Body of pancreas (tissue), 4 donors: ENCODE measurements around the gene HEXD. TPM values are rescaled to one million over a fixed set of nuclear protein-coding genes. Genes with fewer than 3 reads are reported as not detected.
"Not testable (repeated sequence)": the region's sequence is repeated elsewhere in the genome, so short reads cannot be mapped to it uniquely, and the experiment has no call there.

Experiments
- ATAC-seq: fragments of 150-250 bp; one replicate; pipeline ENCODE4 v1.9.1; 2016
- DNase-seq, 4 donors: peaks; one replicate each; pipeline ENCODE4 v3.0.0-alpha.2; 2019
- H3K27ac ChIP-seq, 4 donors: fragments of 200-600 bp; sonication (generic); 1 replicate in 3 of 4; 2 replicates in 1 of 4; pipeline versions ENCODE4 v1.5.1 to v1.6.1; 2016 to 2019; ENCODE audit warnings: mild to moderate bottlenecking in 1 of 4, mixed read lengths in 1 of 4, moderate library complexity in 1 of 4
- H3K27me3 ChIP-seq, 2 donors: fragments of 200-600 bp; sonication (generic); one replicate each; pipeline ENCODE4 v1.6.0; 2016; ENCODE audit warnings: mild to moderate bottlenecking in 1 of 2
- H3K36me3 ChIP-seq, 2 donors: fragments of 200-600 bp; sonication (generic); replicated peaks in 1 of 2; 2 replicates each; pipeline ENCODE4 v1.5.1; 2016; ENCODE audit warnings: low read depth in 2 of 2; ENCODE audit not compliant: insufficient read depth in 1 of 2
- H3K4me1 ChIP-seq: fragments of 200-600 bp; sonication (generic); one replicate; pipeline ENCODE4 v1.6.0; 2016
- H3K4me3 ChIP-seq, 2 donors: fragments of 200-600 bp; sonication (generic); 1 replicate in 1 of 2; 2 replicates in 1 of 2; pipeline ENCODE4 v1.5.1; 2016 to 2019
- H3K9me3 ChIP-seq, 3 donors: fragments of 200-600 bp; sonication (generic); 1 replicate in 2 of 3; 2 replicates in 1 of 3; pipeline ENCODE4 v1.5.1; 2016
- POLR2A ChIP-seq, 3 donors: fragments of 450-650 bp; IDR thresholded peaks; one replicate each; pipeline ENCODE4 v1.6.1; 2016; ENCODE audit warnings: antibody characterized with exemption in 3 of 3, mild to moderate bottlenecking in 2 of 3
- WGBS, 2 donors: methylation state at CpG; one replicate each; pipeline ENCODE4 v1.1.5; 2017; 5-methylcytosine and 5-hydroxymethylcytosine counted together
- intact Hi-C: fragments of 100-400 bp; cut with DNase I; formaldehyde crosslinking; loops from one replicate; pipeline ENCODE4 v1.15.1; 2023
- total RNA-seq, 2 donors: library from RNA; depleted of rRNA; stranded (reverse); fragments of >200 nt; gene quantifications; one replicate each; pipeline ENCODE4 v1.1.0, GENCODE V29; 2016
- TF ChIP-seq, protein P1 (sequence below), 7 experiments: fragments of 450-650 bp in 4 of 7; fragments of 200-600 bp in 3 of 7; sonication (generic) in 3 of 7; IDR thresholded peaks; one replicate each; pipeline ENCODE4 v1.5.1; 2016 to 2019; ENCODE audit warnings: antibody characterized with exemption in 7 of 7

The HEXD gene
- total RNA-seq, 2 donors from 2014 or later, result 54.7 to 188 TPM

DNA sequence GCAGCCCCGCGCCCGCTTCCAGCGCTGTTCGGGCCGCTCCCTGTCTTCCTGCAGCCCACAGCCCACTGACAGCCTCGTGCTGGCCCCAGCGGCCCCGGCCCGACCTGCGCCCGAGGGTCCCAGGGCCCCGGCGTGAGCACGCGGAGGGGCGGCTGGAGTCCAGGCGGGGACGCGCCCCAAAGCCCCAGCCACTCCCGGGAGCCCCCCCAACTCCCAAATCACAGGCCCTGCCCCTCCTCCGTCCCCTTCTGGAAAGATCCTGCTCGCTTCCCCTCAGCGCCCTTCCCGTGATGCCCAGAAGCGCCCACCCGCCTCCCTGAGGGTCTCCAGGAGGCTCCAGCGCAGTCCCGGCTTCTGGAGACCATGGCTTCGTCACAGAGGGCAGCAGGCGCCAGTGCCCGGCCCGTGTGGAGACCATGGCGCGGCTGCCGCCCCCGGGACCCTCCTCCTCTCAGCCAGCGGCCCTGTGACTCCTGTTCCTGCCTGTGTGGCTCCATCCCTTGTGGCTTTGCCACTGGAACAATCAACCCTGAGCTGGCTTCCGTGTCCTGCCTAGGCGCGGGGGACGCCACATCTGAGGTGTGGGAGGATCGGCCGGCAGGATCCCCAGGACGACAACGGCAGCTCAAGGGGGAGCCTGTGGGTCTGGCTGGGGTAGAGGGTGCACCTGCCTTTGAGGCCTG is 42.6 kb upstream of the HEXD start:
- intact Hi-C loops, result no loop called here
- no peak overlapping the region for H3K27ac ChIP-seq
- DNase-seq (no peak), ATAC-seq (no peak)
- H3K4me3 ChIP-seq, result no peak overlapping the region
- H3K36me3 ChIP-seq, result no peaks in the 10 kb centered on the region
- TF ChIP-seq, protein P1, sequence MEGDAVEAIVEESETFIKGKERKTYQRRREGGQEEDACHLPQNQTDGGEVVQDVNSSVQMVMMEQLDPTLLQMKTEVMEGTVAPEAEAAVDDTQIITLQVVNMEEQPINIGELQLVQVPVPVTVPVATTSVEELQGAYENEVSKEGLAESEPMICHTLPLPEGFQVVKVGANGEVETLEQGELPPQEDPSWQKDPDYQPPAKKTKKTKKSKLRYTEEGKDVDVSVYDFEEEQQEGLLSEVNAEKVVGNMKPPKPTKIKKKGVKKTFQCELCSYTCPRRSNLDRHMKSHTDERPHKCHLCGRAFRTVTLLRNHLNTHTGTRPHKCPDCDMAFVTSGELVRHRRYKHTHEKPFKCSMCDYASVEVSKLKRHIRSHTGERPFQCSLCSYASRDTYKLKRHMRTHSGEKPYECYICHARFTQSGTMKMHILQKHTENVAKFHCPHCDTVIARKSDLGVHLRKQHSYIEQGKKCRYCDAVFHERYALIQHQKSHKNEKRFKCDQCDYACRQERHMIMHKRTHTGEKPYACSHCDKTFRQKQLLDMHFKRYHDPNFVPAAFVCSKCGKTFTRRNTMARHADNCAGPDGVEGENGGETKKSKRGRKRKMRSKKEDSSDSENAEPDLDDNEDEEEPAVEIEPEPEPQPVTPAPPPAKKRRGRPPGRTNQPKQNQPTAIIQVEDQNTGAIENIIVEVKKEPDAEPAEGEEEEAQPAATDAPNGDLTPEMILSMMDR (IDR thresholded peaks at IDR 0.05), result no peak
- no peak for TF ChIP-seq POLR2A (IDR thresholded peaks at IDR 0.05)
- H3K4me1 ChIP-seq, result peaks cover 26% of the 10 kb centered on the region
- H3K27me3 ChIP-seq, result peaks cover 12 to 20% of the 10 kb centered on the region in 2 donors
- WGBS, 2 donors, result 68 to 70% methylated on average over 31 to 38 of the region's 46 CpGs
- no peaks in the 10 kb centered on the region for H3K9me3 ChIP-seq

DNA sequence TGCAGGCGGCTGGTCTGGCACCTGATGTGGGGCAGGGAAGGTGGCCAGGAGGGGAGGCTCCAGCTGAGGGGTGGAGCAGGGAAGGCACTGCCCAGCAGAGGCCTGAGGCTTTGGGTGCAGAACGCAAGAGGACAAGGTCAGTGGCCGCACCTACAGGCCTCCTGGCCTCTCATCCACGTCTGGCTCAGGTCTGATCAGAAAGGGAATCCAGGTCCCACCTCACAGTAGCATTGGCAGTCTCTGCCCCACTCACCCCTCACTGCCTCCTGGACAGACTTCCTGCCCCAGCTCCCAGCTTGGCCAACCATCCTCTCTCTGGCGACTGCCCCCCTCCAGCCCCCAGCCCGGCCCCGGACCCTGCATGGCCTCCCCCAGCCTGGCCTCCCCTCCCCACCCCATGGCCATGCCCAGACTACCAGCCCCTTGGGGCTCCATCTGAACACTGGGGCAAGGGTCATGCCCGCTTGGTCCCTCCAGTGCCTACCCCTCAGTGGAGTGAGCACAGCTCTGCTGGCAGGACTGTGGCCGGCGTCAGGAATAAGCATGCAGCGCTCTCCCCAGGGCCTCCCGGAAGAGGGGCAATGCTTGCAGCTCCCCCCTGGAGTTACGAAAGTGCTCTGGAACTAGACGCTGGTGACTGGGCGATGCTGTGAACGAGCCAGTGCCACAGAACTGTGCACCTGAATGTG is 42.0 kb upstream of the HEXD start:
- DNase-seq (no peak), ATAC-seq (no peak)
- Histone ChIP-seq H3K4me1 (peaks cover 19% of the 10 kb centered on the region), H3K9me3 (no peaks in the 10 kb centered on the region), H3K27me3 (peaks cover 6 to 13% of the 10 kb centered on the region in 2 donors), H3K36me3 (no peaks in the 10 kb centered on the region), H3K27ac (no peak overlapping the region), H3K4me3 (no peak overlapping the region)
- no peak for TF ChIP-seq POLR2A (IDR thresholded peaks at IDR 0.05)
- TF ChIP-seq, protein P1 (IDR thresholded peaks at IDR 0.05), result no peak
- 74 to 75% methylated on average over 2 to 16 of the region's 16 CpGs for WGBS, 2 donors
- intact Hi-C loops, result no loop called here

DNA sequence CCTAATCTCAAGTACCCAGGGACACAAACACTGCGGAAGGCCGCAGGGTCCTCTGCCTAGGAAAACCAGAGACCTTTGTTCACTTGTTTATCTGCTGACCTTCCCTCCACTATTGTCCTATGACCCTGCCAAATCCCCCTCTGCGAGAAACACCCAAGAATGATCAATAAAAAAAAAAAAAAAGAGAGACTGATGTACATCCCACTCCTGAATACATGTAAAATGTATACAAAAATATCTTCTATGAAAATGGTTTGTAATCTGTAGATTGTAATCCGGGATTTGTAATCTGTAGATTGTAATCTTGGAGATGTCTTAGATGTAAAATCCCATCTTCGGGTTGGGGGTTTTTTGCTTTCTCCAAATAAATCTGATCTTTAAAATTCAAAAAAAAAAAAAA is 40.9 kb upstream of the HEXD start:
- DNase-seq, intact Hi-C loops, H3K27me3 ChIP-seq, H3K4me1 ChIP-seq, H3K36me3 ChIP-seq, H3K27ac ChIP-seq, H3K4me3 ChIP-seq, H3K9me3 ChIP-seq, ATAC-seq: not testable (repeated sequence)
- WGBS, 2 donors, result 37 to 61% methylated on average over 4 to 5 of the region's 5 CpGs

DNA sequence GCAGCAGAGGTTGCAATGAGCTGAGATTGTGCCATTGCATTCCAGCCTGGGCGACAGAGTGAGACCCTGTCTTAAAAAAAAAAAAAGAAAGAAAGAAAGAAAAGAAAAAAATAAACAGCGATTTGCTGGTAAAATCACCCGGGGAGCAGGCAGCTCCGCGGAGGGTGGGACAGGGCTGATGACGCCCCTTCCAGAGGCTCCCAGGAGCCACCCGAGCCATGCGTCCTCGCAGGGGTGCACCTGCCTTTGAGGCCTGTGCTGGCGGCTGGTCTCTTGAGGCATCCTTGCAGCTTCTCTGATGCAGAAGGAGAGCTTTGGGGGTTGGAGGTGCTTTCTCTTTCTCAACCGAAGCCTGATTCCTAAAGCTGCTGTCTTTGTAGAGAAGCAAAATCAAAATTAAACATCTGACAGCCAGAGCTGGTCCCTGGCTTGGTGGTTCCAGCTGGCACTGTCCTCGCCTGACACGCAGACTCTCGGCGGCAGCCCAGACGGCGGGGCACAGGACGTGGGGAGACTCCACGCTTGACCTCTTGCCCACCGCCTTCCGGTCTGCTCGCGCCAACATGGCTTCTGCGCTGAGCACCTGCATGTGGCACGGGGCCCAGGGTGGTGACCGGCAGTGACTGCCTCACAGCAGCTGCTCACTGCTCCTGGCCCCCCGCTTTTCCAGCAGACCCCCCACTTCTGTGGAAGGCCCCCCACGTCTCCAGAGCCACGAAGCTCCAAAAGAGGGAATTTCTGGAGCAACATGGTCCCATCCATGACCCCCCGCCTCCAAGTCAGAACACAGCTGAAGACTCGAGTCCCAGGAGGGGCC is 40.0 kb upstream of the HEXD start:
- no peak for TF ChIP-seq POLR2A (IDR thresholded peaks at IDR 0.05)
- TF ChIP-seq, protein P1 (IDR thresholded peaks at IDR 0.05), result no peak
- Histone ChIP-seq H3K4me1 (no peaks in the 10 kb centered on the region), H3K4me3 (no peak overlapping the region), H3K27me3 (peaks cover 0 to 8% of the 10 kb centered on the region in 2 donors), H3K27ac (no peak overlapping the region), H3K9me3 (no peaks in the 10 kb centered on the region), H3K36me3 (no peaks in the 10 kb centered on the region)
- ATAC-seq (no peak), DNase-seq (no peak)
- WGBS, 2 donors, result 74 to 76% methylated on average over 30 to 31 of the region's 31 CpGs
- intact Hi-C loops, result no loop called here

DNA sequence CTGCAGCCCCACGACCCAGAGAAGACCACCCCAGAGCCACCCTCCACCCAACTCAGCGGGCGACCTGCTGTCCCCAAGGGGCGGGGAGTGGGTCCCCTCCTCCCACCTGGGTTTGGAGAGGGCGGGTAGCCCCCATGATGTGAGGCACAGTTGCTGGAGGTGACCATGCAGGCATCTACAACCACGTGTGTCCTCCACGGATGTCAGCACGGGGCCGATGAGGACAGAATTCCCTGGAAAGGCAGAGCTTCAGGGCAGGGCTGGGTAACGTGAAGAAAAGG is 39.5 kb upstream of the HEXD start:
- H3K27me3 ChIP-seq, result peaks cover 0 to 8% of the 10 kb centered on the region in 2 donors
- no peak overlapping the region for H3K27ac ChIP-seq
- intact Hi-C loops, result no loop called here
- ATAC-seq, result no peak
- no peaks in the 10 kb centered on the region for H3K9me3 ChIP-seq
- H3K4me3 ChIP-seq, result no peak overlapping the region
- peaks cover 4% of the 10 kb centered on the region for H3K4me1 ChIP-seq
- no peaks in the 10 kb centered on the region for H3K36me3 ChIP-seq
- no peak for DNase-seq
- 49 to 61% methylated on average over 8 to 10 of the region's 10 CpGs for WGBS, 2 donors
- TF ChIP-seq, protein P1 (IDR thresholded peaks at IDR 0.05), result no peak
- TF ChIP-seq POLR2A (IDR thresholded peaks at IDR 0.05), result no peak
